Occipital lobe (tissue), 2 donors: ENCODE results near the gene FIGLA. TPM values are rescaled to one million over a fixed set of nuclear protein-coding genes. Genes with fewer than 3 reads are reported as not detected.
A peak's percentile ranks its signal among the peaks of the same experiment; 100 is the strongest.

Source experiments
- DNase-seq: peaks from one replicate; lab custom pipeline; 2025; lab: John Stamatoyannopoulos, UW
- total RNA-seq: library from RNA; depleted of rRNA; stranded (reverse); fragments of >200 nt; gene quantifications from one replicate; pipeline ENCODE4 v1.2.3, GENCODE V29; 2014

FIGLA gene
- total RNA-seq, 1 donor from 2014 or later: not detected

GRCh38 chr2:70776266-70776665, 14.2 kb downstream of the FIGLA start:
- no peak for DNase-seq

- no peak for DNase-seq
These were observed 15.3 kb downstream of the FIGLA start for GRCh38 chr2:70775141-70775540.

DNA sequence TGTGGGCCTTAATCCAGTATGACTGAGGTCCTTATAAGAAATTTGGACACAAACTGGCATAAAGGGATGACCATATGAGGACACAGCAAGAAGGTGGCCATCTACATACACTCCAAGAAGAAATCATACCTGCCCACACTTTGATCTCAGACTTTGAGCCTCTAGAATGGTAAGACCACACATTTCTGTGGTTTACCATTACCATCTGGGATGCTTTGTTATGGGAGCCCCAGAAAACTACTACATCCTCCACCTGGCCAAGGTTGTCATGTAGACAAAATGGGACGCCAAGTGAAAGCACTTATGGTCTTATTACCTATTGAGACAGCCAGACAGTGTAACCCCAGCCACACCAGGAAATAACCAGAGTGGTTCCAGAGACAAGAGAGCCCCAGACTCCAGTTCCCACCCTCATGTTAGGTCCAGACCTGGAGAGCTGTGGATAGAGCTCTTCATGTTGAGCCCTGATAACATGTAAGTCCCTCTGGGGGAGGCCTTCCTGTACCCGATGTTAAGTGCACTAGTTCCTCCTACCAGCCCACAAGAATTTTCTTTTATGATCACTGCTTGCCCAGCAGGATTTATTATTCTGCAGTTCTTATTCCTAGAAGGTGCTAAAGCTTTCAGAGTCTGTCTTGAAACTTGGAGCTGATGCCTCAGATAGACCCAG, 17.8 kb downstream of the FIGLA start:
- DNase-seq: no peak

GRCh38 chr2:70771446-70771845, 19.0 kb downstream of the FIGLA start:
- DNase-seq: no peak

DNA sequence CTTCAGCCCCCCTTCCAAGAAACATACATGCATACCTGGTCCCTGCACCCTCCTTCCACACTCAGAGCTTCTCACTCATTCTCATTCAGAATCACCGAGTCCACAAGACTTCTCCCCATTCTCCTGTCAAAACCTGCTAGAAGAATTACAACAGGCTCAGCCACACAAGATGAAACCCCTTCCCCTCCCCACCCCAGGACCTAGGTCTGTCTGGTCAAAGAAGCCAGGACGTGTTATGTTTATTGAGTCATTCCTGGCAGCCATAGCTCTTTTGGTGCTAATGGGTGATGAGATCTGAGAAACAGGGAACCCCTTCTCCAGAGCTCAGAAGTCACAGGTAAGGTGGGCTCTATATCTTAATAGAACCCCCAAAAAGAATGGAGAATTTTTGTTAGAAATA, 21.0 kb downstream of the FIGLA start:
- no peak for DNase-seq

DNA sequence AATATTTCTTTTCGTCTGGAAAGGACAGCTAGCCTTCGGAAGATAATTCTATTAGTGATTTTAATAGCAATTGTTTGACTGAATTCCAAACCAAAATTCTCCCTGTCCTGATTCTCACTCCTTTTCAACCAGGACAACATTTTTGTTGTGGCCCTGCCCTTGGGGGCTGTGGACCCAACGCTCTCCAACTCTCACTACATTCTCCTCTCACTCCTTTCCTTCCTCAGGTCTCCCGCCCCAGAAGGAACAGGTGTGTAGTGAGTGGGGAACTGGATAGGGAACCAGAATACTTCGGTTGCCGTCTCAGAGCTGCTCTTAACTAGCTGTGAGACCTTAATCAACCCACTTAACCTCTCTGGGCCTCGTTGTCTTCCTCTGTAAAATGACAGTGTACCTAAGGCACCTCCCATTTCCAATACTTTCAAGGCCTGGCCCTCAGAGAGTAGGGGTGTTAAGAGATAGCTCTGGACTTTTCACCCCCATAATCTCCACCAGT, 21.8 kb downstream of the FIGLA start:
- no peak for DNase-seq

DNA sequence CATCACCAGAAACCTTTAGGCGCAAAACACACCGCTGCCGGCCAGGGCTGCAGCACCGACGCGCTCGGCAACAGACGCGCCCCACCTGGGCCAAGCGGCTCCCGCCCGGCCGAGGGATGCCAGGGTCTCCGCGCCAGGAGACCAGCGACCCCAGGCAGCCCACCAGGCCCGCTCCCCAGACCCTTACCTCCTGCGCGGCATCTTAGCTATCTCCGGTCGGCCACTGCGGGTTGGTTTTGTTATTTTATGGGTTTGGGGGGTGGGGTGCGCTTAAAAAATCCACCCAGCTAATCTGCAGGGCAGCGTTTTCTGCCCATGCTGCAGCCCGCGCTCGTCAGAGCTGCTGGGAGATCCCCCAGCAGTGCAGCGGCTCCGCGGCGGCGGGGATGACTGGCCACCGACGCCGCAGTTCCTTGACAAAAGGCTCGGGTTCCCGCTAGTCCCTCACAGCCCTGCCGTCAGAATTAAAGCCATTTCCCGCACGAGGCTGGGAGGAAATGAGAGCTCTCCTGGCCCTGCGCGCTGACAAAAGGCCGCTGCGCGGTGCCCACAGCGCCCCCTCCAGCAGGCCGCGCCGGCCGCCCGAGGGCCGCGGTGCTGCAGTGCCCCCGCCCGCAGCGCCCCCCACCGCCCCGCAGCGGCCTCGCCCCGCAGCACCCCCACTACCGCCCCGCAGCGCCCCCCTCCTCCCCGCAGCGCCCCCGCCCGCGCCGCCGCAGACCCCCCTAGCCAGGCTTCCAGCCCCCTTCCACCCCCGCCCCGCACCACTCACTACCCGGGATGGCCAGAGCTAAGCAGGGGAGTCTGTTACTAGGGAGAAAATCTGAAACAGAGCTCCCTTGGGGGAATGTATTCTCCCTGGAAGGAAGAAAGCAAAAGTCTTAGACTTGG, 22.5 kb downstream of the FIGLA start, which contains the start of gene ADD2:
Gene ADD2, minus strand, starts transcription at position 502 of the 891 bp plus-strand sequence. CDS start 61,792 bp downstream, outside the sequence.
- DNase-seq: peak; percentile 52

- DNase-seq: no peak
These were observed 23.3 kb downstream of the FIGLA start for GRCh38 chr2:70767079-70767698.

DNA sequence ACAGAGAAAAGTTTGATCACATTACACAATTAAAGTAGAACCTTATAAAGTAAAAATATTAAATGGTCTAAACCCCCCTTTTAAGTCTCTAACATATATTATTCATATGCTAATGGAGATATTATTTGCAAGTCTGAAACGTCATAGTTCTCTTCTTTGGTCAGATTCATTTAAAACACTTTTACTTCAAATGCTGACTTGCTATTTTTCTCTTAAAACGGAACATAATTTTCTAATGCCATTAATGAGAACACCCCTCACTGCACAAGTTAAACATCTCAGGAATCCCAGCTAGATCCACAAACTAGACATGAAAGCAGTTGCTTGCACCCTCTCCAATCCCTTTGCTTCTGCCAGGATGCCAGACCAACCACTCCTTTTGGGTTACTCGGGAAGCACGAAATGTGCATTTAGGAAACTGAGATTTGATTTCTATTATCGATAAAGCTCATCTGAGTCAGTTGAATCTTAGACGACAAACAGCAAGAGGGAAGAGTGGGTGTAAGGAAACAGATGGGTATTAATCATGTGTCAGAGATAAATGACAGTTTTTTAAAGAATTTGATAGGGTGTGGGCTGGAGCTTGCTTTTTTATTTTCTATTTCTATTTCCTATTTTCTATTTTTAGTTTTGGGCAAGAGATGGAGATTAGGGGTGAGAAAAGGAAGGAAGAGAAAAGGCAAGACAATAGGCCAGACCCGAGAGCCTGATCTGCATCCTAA, 23.9 kb downstream of the FIGLA start:
- no peak for DNase-seq

DNA sequence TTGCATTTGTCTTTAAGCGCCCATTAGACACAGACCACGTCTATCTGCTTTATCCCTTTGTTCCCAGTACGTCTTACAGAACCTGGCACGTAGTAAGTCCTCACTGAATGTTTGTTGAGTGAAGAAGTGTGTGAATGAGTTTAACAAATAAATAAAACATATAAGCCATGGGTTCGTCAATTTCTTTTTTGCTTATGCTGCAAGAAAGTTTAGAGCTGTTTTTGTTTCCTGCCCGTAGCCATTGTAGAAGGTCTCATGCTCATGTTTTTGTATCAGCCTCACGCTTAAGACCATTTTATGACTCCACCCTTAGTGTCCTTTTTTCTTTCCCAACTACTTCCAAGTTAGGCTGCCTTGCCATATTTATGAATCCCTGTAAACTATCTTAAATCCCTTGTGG, 24.9 kb downstream of the FIGLA start:
- DNase-seq: no peak

DNA sequence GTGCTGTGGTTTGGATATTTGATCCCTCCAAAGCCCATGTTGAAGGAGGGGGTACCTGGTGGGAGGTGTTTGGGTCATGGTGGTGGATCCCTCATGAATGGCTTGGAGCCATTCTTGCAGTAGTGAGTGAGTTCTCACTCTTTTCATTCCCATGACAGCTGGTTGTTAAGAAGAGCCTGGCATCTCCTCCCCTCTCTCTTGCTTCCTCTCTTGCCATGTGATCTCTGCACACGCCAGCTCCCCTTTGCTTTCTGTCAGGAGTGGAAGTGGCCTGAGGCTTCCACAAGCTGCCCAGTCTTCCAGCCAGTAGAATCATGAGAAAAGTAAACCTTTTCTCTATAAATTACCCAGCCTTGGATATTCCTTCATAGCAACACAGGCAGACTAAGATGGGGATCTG, 31.0 kb downstream of the FIGLA start:
- DNase-seq: no peak

DNA sequence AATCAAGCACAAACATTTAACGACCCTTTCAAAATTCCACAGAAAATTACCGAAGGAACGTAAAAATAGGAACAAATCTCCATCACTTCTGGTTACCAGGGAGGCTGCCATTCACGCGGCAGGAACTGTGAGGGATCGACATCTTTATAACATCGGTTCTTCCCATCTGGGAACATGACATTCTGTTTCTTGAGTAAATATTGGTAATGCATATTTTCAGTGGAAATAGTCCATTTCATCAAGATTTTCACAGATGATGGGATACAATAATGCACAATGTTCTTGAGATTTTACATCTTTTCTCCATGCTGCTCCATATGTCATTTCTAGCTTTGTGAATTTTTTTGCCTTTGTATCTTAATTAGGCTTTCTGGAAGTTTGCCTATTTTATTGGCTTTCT, 32.5 kb downstream of the FIGLA start:
- DNase-seq: no peak

DNA sequence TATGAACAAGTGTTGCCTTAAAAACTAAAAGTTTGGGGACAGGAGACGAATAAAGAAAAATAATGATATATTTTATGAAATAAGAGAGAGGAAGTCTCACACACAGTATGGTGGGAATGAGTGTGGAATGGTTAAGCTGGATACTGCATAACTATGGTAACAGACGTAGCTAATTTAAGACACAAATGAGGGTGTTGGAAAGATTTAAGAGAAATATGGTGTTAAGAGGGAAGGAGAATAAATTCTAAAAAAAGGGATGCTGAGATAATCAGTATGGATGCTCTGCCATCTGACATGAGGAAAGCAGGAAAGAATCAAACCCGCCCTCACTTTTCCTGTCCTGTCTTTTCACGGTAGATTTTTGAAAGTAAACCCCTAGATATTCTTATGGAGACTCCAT, 33.1 kb downstream of the FIGLA start:
- no peak for DNase-seq

- DNase-seq: no peak
These were observed 34.3 kb downstream of the FIGLA start for GRCh38 chr2:70756128-70756527.

- no peak for DNase-seq
These were observed 36.5 kb downstream of the FIGLA start for GRCh38 chr2:70753902-70754301.

GRCh38 chr2:70753031-70753430, 37.4 kb downstream of the FIGLA start:
- DNase-seq: no peak

GRCh38 chr2:70752396-70752795, 38.0 kb downstream of the FIGLA start:
- no peak for DNase-seq

GRCh38 chr2:70751881-70752280, 38.6 kb downstream of the FIGLA start:
- DNase-seq: no peak

- DNase-seq: no peak
These were observed 40.1 kb downstream of the FIGLA start for GRCh38 chr2:70750320-70750719.

DNA sequence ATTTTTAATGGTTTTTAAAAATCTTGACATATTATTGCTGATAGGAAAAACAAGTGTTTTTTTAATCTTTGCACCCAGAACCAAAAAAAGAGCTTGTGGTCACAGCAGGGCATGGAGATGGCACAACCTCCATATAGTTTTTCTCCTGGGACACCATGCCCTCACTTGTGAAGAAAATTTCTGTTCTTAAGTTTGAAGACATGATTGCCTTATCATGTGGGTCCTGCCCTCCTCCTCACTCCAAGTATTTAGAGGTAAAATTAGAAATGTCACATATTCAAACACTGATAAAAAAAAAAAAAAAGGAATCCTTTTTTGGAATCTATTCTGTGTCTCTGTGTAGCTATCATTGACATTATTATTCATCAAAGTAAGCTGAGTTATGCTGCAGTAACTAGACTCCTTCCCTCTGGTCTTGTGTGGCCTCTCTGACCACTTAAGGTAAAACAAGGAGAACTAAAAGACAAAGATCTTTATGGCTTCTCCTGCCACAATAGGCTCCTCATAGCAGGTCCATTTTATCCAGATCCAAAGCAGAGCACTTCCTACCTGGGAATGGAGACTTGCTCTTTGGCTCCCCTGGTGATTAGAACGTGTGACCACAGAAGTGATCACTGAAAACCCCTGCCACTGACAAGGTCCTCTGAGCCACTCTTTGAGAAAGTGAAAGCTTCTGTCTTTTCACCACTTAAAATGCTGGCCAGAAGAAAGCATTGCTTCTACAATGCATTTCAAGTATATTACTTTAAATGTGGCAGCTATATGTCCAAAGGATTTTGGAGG, 42.2 kb downstream of the FIGLA start:
- DNase-seq: no peak

DNA sequence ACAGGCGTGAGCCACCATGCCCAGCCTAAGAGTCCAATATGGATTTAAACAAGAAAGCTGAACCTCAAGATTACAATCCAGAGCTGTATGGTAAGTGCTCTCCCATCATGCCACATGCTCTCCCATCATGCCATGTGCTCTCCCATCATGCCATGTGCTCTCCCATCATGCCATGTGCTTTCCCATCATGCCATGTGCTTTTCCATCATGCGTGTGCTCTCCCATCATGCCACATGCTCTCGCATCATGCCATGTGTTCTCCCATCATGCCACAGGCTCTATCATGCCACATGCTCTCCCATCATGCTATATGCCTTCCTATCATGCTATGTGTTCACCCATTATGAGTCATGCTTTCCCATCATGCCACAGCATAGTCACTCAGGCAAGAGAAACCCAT, 43.2 kb downstream of the FIGLA start:
- no peak for DNase-seq
